Prostate gland (tissue), 2 donors: Measurements from ENCODE around the gene SAYSD1. TPM values are rescaled to one million over a fixed set of nuclear protein-coding genes. Genes with fewer than 3 reads are reported as not detected.

Experiments used
- DNase-seq: peaks from one replicate; pipeline ENCODE4 v3.0.0-alpha.2; 2019; ENCODE audit warnings: low spot score
- H3K27ac ChIP-seq, 2 donors: fragments of 200-600 bp; sonication (generic); 2 replicates each; pipeline ENCODE4 v1.5.1; 2017 to 2019
- H3K27me3 ChIP-seq: fragments of 200-600 bp; sonication (generic); replicated peaks from 2 replicates; pipeline ENCODE4 v1.5.1; 2019; ENCODE audit not compliant: insufficient read depth
- H3K36me3 ChIP-seq, 2 donors: fragments of 200-600 bp; sonication (generic); 1 replicate in 1 of 2; 2 replicates in 1 of 2; pipeline versions ENCODE4 v1.5.1 to v1.8.1; 2017 to 2019
- H3K4me1 ChIP-seq: fragments of 200-600 bp; sonication (generic); replicated peaks from 2 replicates; pipeline ENCODE4 v1.5.1; 2019
- H3K4me3 ChIP-seq, 2 donors: fragments of 200-600 bp; sonication (generic); 2 replicates each; pipeline ENCODE4 v1.5.1; 2017 to 2019
- H3K9me3 ChIP-seq: fragments of 200-600 bp; sonication (generic); 2 replicates; pipeline ENCODE4 v1.5.1; 2017
- CTCF ChIP-seq, 4 experiments: fragments of 200-600 bp in 2 of 4; fragments of 450-650 bp in 2 of 4; sonication (generic) in 2 of 4; IDR thresholded peaks; 1 replicate in 3 of 4; 2 replicates in 1 of 4; pipeline ENCODE4 v1.5.1; 2016 to 2019; ENCODE audit warnings: antibody characterized with exemption in 4 of 4, mild to moderate bottlenecking in 2 of 4, moderate library complexity in 2 of 4
- POLR2A ChIP-seq: fragments of 450-650 bp; IDR thresholded peaks from one replicate; pipeline ENCODE4 v1.6.1; 2016; ENCODE audit warnings: antibody characterized with exemption, mild to moderate bottlenecking
- POLR2AphosphoS5 ChIP-seq: sonication (generic); formaldehyde crosslinking; IDR thresholded peaks from one replicate; pipeline ENCODE4 v1.6.1; 2017; ENCODE audit warnings: antibody characterized with exemption
- WGBS: methylation state at CpG from one replicate; pipeline ENCODE4 v1.1.5; 2018; 5-methylcytosine and 5-hydroxymethylcytosine counted together
- intact Hi-C: fragments of 100-400 bp; cut with DNase I; formaldehyde crosslinking; loops from one replicate; pipeline ENCODE4 v1.14.2; 2022
- total RNA-seq, 2 donors: library from RNA; depleted of rRNA; stranded (reverse); fragments of >200 nt; gene quantifications; one replicate each; pipeline ENCODE4 v1.1.0, GENCODE V29; 2016

The SAYSD1 gene
- total RNA-seq, 2 donors from 2014 or later: 23.8 to 25.4 TPM

- Histone ChIP-seq H3K4me3 (no peak overlapping the region), H3K36me3 (no peaks in the 10 kb centered on the region), H3K9me3 (no peaks in the 10 kb centered on the region), H3K27ac (no peak overlapping the region), H3K4me1 (peaks cover 3% of the 10 kb centered on the region), H3K27me3 (no peaks in the 10 kb centered on the region)
- 50% methylated on average over 14 of the region's 14 CpGs for WGBS
- TF ChIP-seq CTCF (IDR thresholded peaks at IDR 0.05) (no peak), POLR2AphosphoS5 (no peak), POLR2A (no peak)
- DNase-seq: no peak
- intact Hi-C loops: no loop called here
Observed at GRCh38 chr6:39059496-39060310, 55.3 kb downstream of the SAYSD1 start.

- 78% methylated on average over 6 of the region's 6 CpGs for WGBS
- Histone ChIP-seq H3K9me3 (no peaks in the 10 kb centered on the region), H3K36me3 (no peaks in the 10 kb centered on the region), H3K4me1 (peaks cover 3% of the 10 kb centered on the region), H3K27me3 (no peaks in the 10 kb centered on the region), H3K27ac (no peak overlapping the region), H3K4me3 (no peak overlapping the region)
- intact Hi-C loops: no loop called here
- DNase-seq: no peak
- TF ChIP-seq POLR2AphosphoS5 (no peak), CTCF (IDR thresholded peaks at IDR 0.05) (no peak), POLR2A (no peak)
Observed at GRCh38 chr6:39058471-39059147, 56.4 kb downstream of the SAYSD1 start.

- 72% methylated on average over 17 of the region's 17 CpGs for WGBS
Observed at GRCh38 chr6:39057251-39058155, 57.5 kb downstream of the SAYSD1 start.

GRCh38 chr6:39056681-39057080, 58.3 kb downstream of the SAYSD1 start:
- no peak for DNase-seq
- H3K4me3 ChIP-seq: no peak overlapping the region
- intact Hi-C loops: no loop called here
- H3K36me3 ChIP-seq: no peaks in the 10 kb centered on the region
- H3K27ac ChIP-seq: no peak overlapping the region
- peaks cover 3% of the 10 kb centered on the region for H3K4me1 ChIP-seq
- no peaks in the 10 kb centered on the region for H3K9me3 ChIP-seq
- no peaks in the 10 kb centered on the region for H3K27me3 ChIP-seq
- TF ChIP-seq POLR2AphosphoS5: no peak
- WGBS: 89% methylated on average over 9 of the region's 9 CpGs

More at GRCh38 chr6:39057251-39058155, 57.5 kb downstream of the SAYSD1 start:
- no peak for TF ChIP-seq CTCF (IDR thresholded peaks at IDR 0.05)
- TF ChIP-seq POLR2AphosphoS5: no peak
- TF ChIP-seq POLR2A: no peak
- H3K36me3 ChIP-seq: no peaks in the 10 kb centered on the region
- H3K27me3 ChIP-seq: no peaks in the 10 kb centered on the region
- no peak overlapping the region for H3K27ac ChIP-seq
- no peaks in the 10 kb centered on the region for H3K9me3 ChIP-seq
- intact Hi-C loops: no loop called here
- no peak overlapping the region for H3K4me3 ChIP-seq
- no peak for DNase-seq
- H3K4me1 ChIP-seq: peaks cover 3% of the 10 kb centered on the region

- no peak for TF ChIP-seq CTCF (IDR thresholded peaks at IDR 0.05)
- TF ChIP-seq POLR2A: no peak
- no peak for TF ChIP-seq POLR2AphosphoS5
- WGBS: 98% methylated on average over 5 of the region's 5 CpGs
- Histone ChIP-seq H3K36me3 (no peaks in the 10 kb centered on the region), H3K4me1 (peaks cover 3% of the 10 kb centered on the region), H3K9me3 (no peaks in the 10 kb centered on the region), H3K27me3 (no peaks in the 10 kb centered on the region), H3K27ac (no peak overlapping the region), H3K4me3 (no peak overlapping the region)
- intact Hi-C loops: no loop called here
- no peak for DNase-seq
Observed at GRCh38 chr6:39056191-39056590, 58.8 kb downstream of the SAYSD1 start.
